ENCODE measurements around the gene SIRPA.
"Not testable (repeated sequence)": the region's sequence is repeated elsewhere in the genome, so short reads cannot be mapped to it uniquely, and the experiment has no call there.

Gene SIRPA

GRCh38 chr20:1905693-1906092, 10.5 kb downstream of the SIRPA start:
- in situ Hi-C loops (cut with MboI; ENCODE audit: low sequenced_read_pairs), result no loop called here

GRCh38 chr20:1906361-1907051, 11.3 kb downstream of the SIRPA start:
- in situ Hi-C loops (cut with MboI; ENCODE audit: low sequenced_read_pairs), result no loop called here

- in situ Hi-C loops (cut with MboI; ENCODE audit: low sequenced_read_pairs), result no loop called here
Measured at GRCh38 chr20:1907586-1907985, 12.4 kb downstream of the SIRPA start.

GRCh38 chr20:1908191-1908590, 13.0 kb downstream of the SIRPA start:
- in situ Hi-C loops (cut with MboI; ENCODE audit: low sequenced_read_pairs), result no loop called here

- in situ Hi-C loops (cut with MboI; ENCODE audit: low sequenced_read_pairs), result no loop called here
Measured at GRCh38 chr20:1909097-1909496, 13.9 kb downstream of the SIRPA start.

- in situ Hi-C loops (cut with MboI; ENCODE audit: low sequenced_read_pairs), result no loop called here
Measured at GRCh38 chr20:1911536-1911935, 16.3 kb downstream of the SIRPA start.

- in situ Hi-C loops (cut with MboI; ENCODE audit: low sequenced_read_pairs), result no loop called here
Measured at GRCh38 chr20:1912053-1912452, 16.8 kb downstream of the SIRPA start.

- in situ Hi-C loops (cut with MboI; ENCODE audit: low sequenced_read_pairs), result no loop called here
Measured at GRCh38 chr20:1912646-1913045, 17.4 kb downstream of the SIRPA start.

- in situ Hi-C loops (cut with MboI; ENCODE audit: low sequenced_read_pairs), result not testable (repeated sequence)
Measured at GRCh38 chr20:1915233-1915632, 20.0 kb downstream of the SIRPA start.

GRCh38 chr20:1915725-1916124, 20.5 kb downstream of the SIRPA start:
- in situ Hi-C loops (cut with MboI; ENCODE audit: low sequenced_read_pairs), result no loop called here

- in situ Hi-C loops (cut with MboI; ENCODE audit: low sequenced_read_pairs), result no loop called here
Measured at GRCh38 chr20:1917786-1918185, 22.6 kb downstream of the SIRPA start.

- in situ Hi-C loops (cut with MboI; ENCODE audit: low sequenced_read_pairs), result no loop called here
Measured at GRCh38 chr20:1918491-1919165, 23.4 kb downstream of the SIRPA start.

GRCh38 chr20:1920252-1920651, 25.0 kb downstream of the SIRPA start:
- in situ Hi-C loops (cut with MboI; ENCODE audit: low sequenced_read_pairs), result no loop called here

- in situ Hi-C loops (cut with MboI; ENCODE audit: low sequenced_read_pairs), result no loop called here
Measured at GRCh38 chr20:1920826-1921225, 25.6 kb downstream of the SIRPA start.

GRCh38 chr20:1921985-1922384, 26.8 kb downstream of the SIRPA start:
- in situ Hi-C loops (cut with MboI; ENCODE audit: low sequenced_read_pairs), result not testable (repeated sequence)

- in situ Hi-C loops (cut with MboI; ENCODE audit: low sequenced_read_pairs), result no loop called here
Measured at GRCh38 chr20:1922786-1923185, 27.6 kb downstream of the SIRPA start.

- in situ Hi-C loops (cut with MboI; ENCODE audit: low sequenced_read_pairs), result no loop called here
Measured at GRCh38 chr20:1924910-1925861, 30.0 kb downstream of the SIRPA start.

GRCh38 chr20:1926237-1926636, 31.0 kb downstream of the SIRPA start:
- in situ Hi-C loops (cut with MboI; ENCODE audit: low sequenced_read_pairs), result no loop called here

GRCh38 chr20:1927217-1927616, 32.0 kb downstream of the SIRPA start:
- in situ Hi-C loops (cut with MboI; ENCODE audit: low sequenced_read_pairs), result no loop called here

GRCh38 chr20:1928154-1928553, 32.9 kb downstream of the SIRPA start:
- in situ Hi-C loops (cut with MboI; ENCODE audit: low sequenced_read_pairs), result no loop called here

- in situ Hi-C loops (cut with MboI; ENCODE audit: low sequenced_read_pairs), result no loop called here
Measured at GRCh38 chr20:1928782-1929181, 33.6 kb downstream of the SIRPA start.

GRCh38 chr20:1929460-1929859, 34.3 kb downstream of the SIRPA start:
- in situ Hi-C loops (cut with MboI; ENCODE audit: low sequenced_read_pairs), result no loop called here
